HEK293T (cell line): ENCODE results near the gene NRG3.

Source experiments
- ARNT ChIP-seq: fragments of 450-650 bp; IDR thresholded peaks from 2 replicates; pipeline ENCODE4 v1.6.1; 2017; ENCODE audit warnings: mild to moderate bottlenecking
- BHLHE40 ChIP-seq: fragments of 450-650 bp; IDR thresholded peaks from 2 replicates; pipeline ENCODE4 v1.6.1; 2016; ENCODE audit warnings: mild to moderate bottlenecking, moderate library complexity, borderline replicate concordance
- CTBP1 ChIP-seq: fragments of 450-650 bp; IDR thresholded peaks from 2 replicates; pipeline ENCODE4 v1.6.1; 2016; ENCODE audit warnings: borderline replicate concordance
- ELF4 ChIP-seq: fragments of 450-650 bp; IDR thresholded peaks from 2 replicates; pipeline ENCODE4 v1.6.1; 2017; ENCODE audit warnings: antibody characterized with exemption
- FOXA1 ChIP-seq: fragments of 450-650 bp; IDR thresholded peaks from 2 replicates; pipeline ENCODE4 v1.6.1; 2016; ENCODE audit warnings: mild to moderate bottlenecking
- FOXK2 ChIP-seq: fragments of 450-650 bp; IDR thresholded peaks from 2 replicates; pipeline ENCODE4 v1.6.1; 2016; ENCODE audit warnings: mild to moderate bottlenecking
- FOXM1 ChIP-seq: fragments of 450-650 bp; IDR thresholded peaks from 2 replicates; pipeline ENCODE4 v1.6.1; 2017; ENCODE audit warnings: mild to moderate bottlenecking, borderline replicate concordance
- HDGF ChIP-seq: fragments of 450-650 bp; IDR thresholded peaks from 2 replicates; pipeline ENCODE4 v1.6.1; 2017; ENCODE audit warnings: antibody characterized with exemption, borderline replicate concordance
- L3MBTL2 ChIP-seq: fragments of 450-650 bp; conservative IDR thresholded peaks from 2 replicates; pipeline ENCODE4 v1.6.1; 2016; ENCODE audit warnings: mild to moderate bottlenecking
- NFRKB ChIP-seq: fragments of 450-650 bp; IDR thresholded peaks from 2 replicates; pipeline ENCODE4 v1.6.1; 2016; ENCODE audit warnings: mild to moderate bottlenecking, moderate library complexity
- PKNOX1 ChIP-seq: fragments of 450-650 bp; IDR thresholded peaks from 2 replicates; pipeline ENCODE4 v1.6.1; 2016
- SP1 ChIP-seq: fragments of 450-650 bp; IDR thresholded peaks from 2 replicates; pipeline ENCODE4 v1.6.1; 2017
- SUZ12 ChIP-seq: fragments of 450-650 bp; IDR thresholded peaks from 2 replicates; pipeline ENCODE4 v1.6.1; 2016; ENCODE audit warnings: mild to moderate bottlenecking
- TARDBP ChIP-seq: fragments of 450-650 bp; IDR thresholded peaks from 2 replicates; pipeline ENCODE4 v1.6.1; 2016

- no peak for TF ChIP-seq SP1
- no peak for TF ChIP-seq FOXA1
- TF ChIP-seq BHLHE40: no peak
- no peak for TF ChIP-seq ELF4
- no peak for TF ChIP-seq HDGF
- TF ChIP-seq TARDBP: no peak
- TF ChIP-seq FOXM1: no peak
- no peak for TF ChIP-seq ARNT
- TF ChIP-seq PKNOX1: no peak
- no peak for TF ChIP-seq FOXK2
- no peak for TF ChIP-seq L3MBTL2
- no peak for TF ChIP-seq NFRKB
- TF ChIP-seq SUZ12: no peak
- no peak for TF ChIP-seq CTBP1
These were observed 7.0 kb downstream of the NRG3 start for GRCh38 chr10:81882011-81882410.
